HCT116 (cell line): ENCODE measurements around the gene SORCS2. TPM values are rescaled to one million over a fixed set of nuclear protein-coding genes. Genes with fewer than 3 reads are reported as not detected.

ENCODE experiments used
- ATAC-seq: fragments of 200-7000 bp; cut with Tn5 transposase; 2 replicates; pipeline ENCODE4 v1.9.1; 2020; ENCODE audit warnings: mild to moderate bottlenecking, moderate library complexity
- BruUV-seq: library from RNA; stranded (reverse); fragments of 400-500 nt; replicated peaks from 2 replicates; lab custom pipeline; 2021; lab: Mats Ljungman, UMichigan
- CTCF ChIA-PET: fragments of 300-600 bp; sonication (Branson Sonifier 250); formaldehyde crosslinking; loops from one replicate; lab custom pipeline; 2021; ENCODE audit warnings: antibody characterized with exemption; lab: Charles Lee
- POLR2A ChIA-PET: fragments of 300-600, 350-600 bp; sonication (Branson Sonifier 250); formaldehyde crosslinking; loops from one replicate; lab custom pipeline; 2021; ENCODE audit warnings: antibody characterized with exemption; lab: Charles Lee
- RAD21 ChIA-PET, 2 experiments: fragments of 300-600 bp; sonication (Branson Sonifier 250); formaldehyde crosslinking; loops; one replicate each; lab custom pipeline; 2023; ENCODE audit warnings: low total read pairs in 2 of 2; ENCODE audit not compliant: uncharacterized antibody in 2 of 2, unreplicated experiment in 2 of 2, low non-redundant PET in 1 of 2; lab: Charles Lee
- DNase-seq: peaks from one replicate; pipeline ENCODE4 v3.0.0-alpha.2; 2010; ENCODE audit warnings: low read depth, low spot score
- H2AFZ ChIP-seq: fragments of 200-600 bp; shearing (Covaris generic), sonication (generic); 2 replicates; pipeline ENCODE4 v1.6.1; 2017; ENCODE audit warnings: low read depth, mixed run types, mixed read lengths, antibody characterized with exemption, low read length; ENCODE audit not compliant: poor library complexity, severe bottlenecking
- H3K27ac ChIP-seq: 2 replicates; pipeline ENCODE4 v1.5.1; 2012; ENCODE audit warnings: low read depth, low read length
- H3K27me3 ChIP-seq: fragments of 200-600 bp; sonication (generic); 2 replicates; pipeline ENCODE4 v1.6.1; 2016; ENCODE audit warnings: mixed run types, low read length, mixed read lengths; ENCODE audit not compliant: insufficient read depth
- H3K36me3 ChIP-seq, 2 experiments: fragments of 200-500 bp in 1 of 2; fragments of 200-600 bp in 1 of 2; sonication (Bioruptor generic) in 1 of 2; sonication (generic) in 1 of 2; 2 replicates each; pipeline versions ENCODE4 v1.5.1 to v1.6.1; 2014 to 2016; ENCODE audit warnings: low read length in 2 of 2, inconsistent platforms in 1 of 2, mixed read lengths in 1 of 2, mixed run types in 1 of 2; ENCODE audit not compliant: insufficient read depth in 2 of 2, control insufficient read depth in 1 of 2
- H3K4me1 ChIP-seq, 2 experiments: fragments of 200-600 bp in 1 of 2; sonication (generic) in 1 of 2; 2 replicates each; pipeline versions ENCODE4 v1.5.1 to v1.6.1; 2012 to 2017; ENCODE audit warnings: low read length in 2 of 2, inconsistent platforms in 1 of 2, mild to moderate bottlenecking in 1 of 2, mixed read lengths in 1 of 2, mixed run types in 1 of 2, moderate library complexity in 1 of 2; ENCODE audit not compliant: insufficient read depth in 2 of 2, control insufficient read depth in 1 of 2
- H3K4me2 ChIP-seq: fragments of 200-600 bp; sonication (generic); 2 replicates; pipeline ENCODE4 v1.6.1; 2017; ENCODE audit warnings: mixed run types, low read length, mixed read lengths
- H3K4me3 ChIP-seq, 2 experiments: fragments of 200-600 bp in 1 of 2; sonication (generic) in 1 of 2; replicated peaks in 1 of 2; 2 replicates each; pipeline ENCODE4 v1.5.1; 2011 to 2016; ENCODE audit warnings: low read length in 2 of 2, control low read depth in 1 of 2, low read depth in 1 of 2, mild to moderate bottlenecking in 1 of 2, mixed read lengths in 1 of 2, mixed run types in 1 of 2
- H3K79me2 ChIP-seq: fragments of 200-600 bp; sonication (generic); 2 replicates; pipeline ENCODE4 v1.6.1; 2017; ENCODE audit warnings: mild to moderate bottlenecking, mixed run types, low read length, moderate library complexity, mixed read lengths; ENCODE audit not compliant: insufficient read depth
- H3K9ac ChIP-seq: fragments of 200-600 bp; sonication (generic); 2 replicates; pipeline ENCODE4 v1.6.1; 2016; ENCODE audit warnings: low read length, mixed read lengths
- H3K9me2 ChIP-seq: fragments of 200-600 bp; sonication (generic), shearing (Covaris generic); 2 replicates; pipeline ENCODE4 v1.6.1; 2017; ENCODE audit warnings: mixed run types, mild to moderate bottlenecking, moderate library complexity; ENCODE audit not compliant: insufficient read depth
- H3K9me3 ChIP-seq, 2 experiments: fragments of 200-500 bp in 1 of 2; fragments of 200-600 bp in 1 of 2; sonication (Bioruptor generic) in 1 of 2; sonication (generic) in 1 of 2; 2 replicates each; pipeline ENCODE4 v1.6.1; 2014 to 2017; ENCODE audit warnings: low read length in 2 of 2, mixed read lengths in 2 of 2, inconsistent platforms in 1 of 2, low read depth in 1 of 2, mild to moderate bottlenecking in 1 of 2, mixed run types in 1 of 2, moderate library complexity in 1 of 2; ENCODE audit not compliant: control insufficient read depth in 1 of 2, insufficient read depth in 1 of 2
- H4K20me1 ChIP-seq: fragments of 200-600 bp; sonication (generic), shearing (Covaris generic); 2 replicates; pipeline ENCODE4 v1.6.1; 2017; ENCODE audit warnings: mixed run types, mild to moderate bottlenecking, moderate library complexity; ENCODE audit not compliant: insufficient read depth
- CBX3 ChIP-seq: IDR thresholded peaks from 2 replicates; pipeline ENCODE4 v1.6.1; 2012; ENCODE audit warnings: low read depth
- EZH2 ChIP-seq: fragments of 200-600 bp; sonication (generic); IDR thresholded peaks from 2 replicates; pipeline ENCODE4 v1.6.1; 2017; ENCODE audit warnings: antibody characterized with exemption, mixed run types
- POLR2A ChIP-seq: IDR thresholded peaks from 2 replicates; pipeline ENCODE4 v1.7.0; 2011; ENCODE audit warnings: borderline replicate concordance; ENCODE audit not compliant: insufficient read depth, insufficient read length; ENCODE audit errors: extremely low read depth
- SP1 ChIP-seq: IDR thresholded peaks from 2 replicates; pipeline ENCODE4 v1.6.1; 2012; ENCODE audit warnings: low read depth
- intact Hi-C: fragments of 100-400 bp; cut with micrococcal nuclease; formaldehyde crosslinking; loops from 2 replicates; pipeline ENCODE4 v1.10.0; 2022
- total RNA-seq: library from RNA; stranded (reverse); gene quantifications from one replicate; pipeline ENCODE4 v1.2.1, GENCODE V29; 2021; ENCODE audit not compliant: unreplicated experiment
- TF ChIP-seq, protein P1 (sequence below): IDR thresholded peaks from 2 replicates; pipeline ENCODE4 v1.6.1; 2011; ENCODE audit warnings: mild to moderate bottlenecking, low read length, moderate library complexity; ENCODE audit not compliant: insufficient replicate concordance; ENCODE audit errors: extremely low read depth
- TF ChIP-seq, protein P2 (sequence below): IDR thresholded peaks from 2 replicates; pipeline ENCODE4 v1.6.1; 2012; ENCODE audit warnings: low read depth

The SORCS2 gene
- total RNA-seq, 1 experiment from 2014 or later: 0.37 TPM

DNA sequence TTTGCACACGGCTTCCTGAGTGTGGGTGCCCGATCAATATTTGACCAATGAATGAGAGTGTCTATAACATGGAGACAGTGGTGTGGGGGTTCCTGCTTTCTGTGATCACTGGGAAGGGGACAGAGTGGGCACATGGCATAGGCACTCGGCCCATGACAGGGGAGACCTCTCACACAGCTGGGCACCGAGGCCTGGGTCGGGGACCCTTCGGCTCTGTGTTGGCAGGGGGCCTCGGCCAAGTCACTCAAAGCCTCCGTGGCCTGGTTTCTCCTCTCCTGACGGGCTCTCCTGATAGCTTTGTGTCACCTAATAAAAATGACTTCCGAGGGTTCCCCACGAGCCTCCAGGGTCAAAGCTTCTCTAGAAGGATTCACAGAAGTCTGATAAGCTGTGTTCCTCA is 286.3 kb downstream of the SORCS2 start:
- Histone ChIP-seq H3K4me2 (no peak overlapping the region), H4K20me1 (no peaks in the 10 kb centered on the region), H3K9me3 (no peaks in the 10 kb centered on the region), H3K27ac (no peak overlapping the region), H3K79me2 (no peaks in the 10 kb centered on the region), H2AFZ (no peak overlapping the region), H3K4me3 (no peak overlapping the region), H3K4me1 (no peaks in the 10 kb centered on the region), H3K36me3 (no peaks in the 10 kb centered on the region), H3K27me3 (0 out of 2 replicates have a peak, but pooled peaks cover 4% of the 10 kb centered on the region), H3K9ac (no peak overlapping the region), H3K9me2 (no peaks in the 10 kb centered on the region)
- DNase-seq (no peak), ATAC-seq (no peak)
- TF ChIP-seq SP1 (no peak), POLR2A (no peak), CBX3 (no peak), EZH2 (no peak)
- TF ChIP-seq, protein P1, sequence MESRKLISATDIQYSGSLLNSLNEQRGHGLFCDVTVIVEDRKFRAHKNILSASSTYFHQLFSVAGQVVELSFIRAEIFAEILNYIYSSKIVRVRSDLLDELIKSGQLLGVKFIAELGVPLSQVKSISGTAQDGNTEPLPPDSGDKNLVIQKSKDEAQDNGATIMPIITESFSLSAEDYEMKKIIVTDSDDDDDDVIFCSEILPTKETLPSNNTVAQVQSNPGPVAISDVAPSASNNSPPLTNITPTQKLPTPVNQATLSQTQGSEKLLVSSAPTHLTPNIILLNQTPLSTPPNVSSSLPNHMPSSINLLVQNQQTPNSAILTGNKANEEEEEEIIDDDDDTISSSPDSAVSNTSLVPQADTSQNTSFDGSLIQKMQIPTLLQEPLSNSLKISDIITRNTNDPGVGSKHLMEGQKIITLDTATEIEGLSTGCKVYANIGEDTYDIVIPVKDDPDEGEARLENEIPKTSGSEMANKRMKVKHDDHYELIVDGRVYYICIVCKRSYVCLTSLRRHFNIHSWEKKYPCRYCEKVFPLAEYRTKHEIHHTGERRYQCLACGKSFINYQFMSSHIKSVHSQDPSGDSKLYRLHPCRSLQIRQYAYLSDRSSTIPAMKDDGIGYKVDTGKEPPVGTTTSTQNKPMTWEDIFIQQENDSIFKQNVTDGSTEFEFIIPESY: no peak
- TF ChIP-seq, protein P2, sequence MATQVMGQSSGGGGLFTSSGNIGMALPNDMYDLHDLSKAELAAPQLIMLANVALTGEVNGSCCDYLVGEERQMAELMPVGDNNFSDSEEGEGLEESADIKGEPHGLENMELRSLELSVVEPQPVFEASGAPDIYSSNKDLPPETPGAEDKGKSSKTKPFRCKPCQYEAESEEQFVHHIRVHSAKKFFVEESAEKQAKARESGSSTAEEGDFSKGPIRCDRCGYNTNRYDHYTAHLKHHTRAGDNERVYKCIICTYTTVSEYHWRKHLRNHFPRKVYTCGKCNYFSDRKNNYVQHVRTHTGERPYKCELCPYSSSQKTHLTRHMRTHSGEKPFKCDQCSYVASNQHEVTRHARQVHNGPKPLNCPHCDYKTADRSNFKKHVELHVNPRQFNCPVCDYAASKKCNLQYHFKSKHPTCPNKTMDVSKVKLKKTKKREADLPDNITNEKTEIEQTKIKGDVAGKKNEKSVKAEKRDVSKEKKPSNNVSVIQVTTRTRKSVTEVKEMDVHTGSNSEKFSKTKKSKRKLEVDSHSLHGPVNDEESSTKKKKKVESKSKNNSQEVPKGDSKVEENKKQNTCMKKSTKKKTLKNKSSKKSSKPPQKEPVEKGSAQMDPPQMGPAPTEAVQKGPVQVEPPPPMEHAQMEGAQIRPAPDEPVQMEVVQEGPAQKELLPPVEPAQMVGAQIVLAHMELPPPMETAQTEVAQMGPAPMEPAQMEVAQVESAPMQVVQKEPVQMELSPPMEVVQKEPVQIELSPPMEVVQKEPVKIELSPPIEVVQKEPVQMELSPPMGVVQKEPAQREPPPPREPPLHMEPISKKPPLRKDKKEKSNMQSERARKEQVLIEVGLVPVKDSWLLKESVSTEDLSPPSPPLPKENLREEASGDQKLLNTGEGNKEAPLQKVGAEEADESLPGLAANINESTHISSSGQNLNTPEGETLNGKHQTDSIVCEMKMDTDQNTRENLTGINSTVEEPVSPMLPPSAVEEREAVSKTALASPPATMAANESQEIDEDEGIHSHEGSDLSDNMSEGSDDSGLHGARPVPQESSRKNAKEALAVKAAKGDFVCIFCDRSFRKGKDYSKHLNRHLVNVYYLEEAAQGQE: no peak
- no TSS peak for BruUV-seq
- intact Hi-C loops: no loop called here
- ChIA-PET RAD21 (no interaction called here), POLR2A (no interaction called here), CTCF (no interaction called here)
